Stimulated activated CD4-positive, alpha-beta T cell treated with anti-CD3 and anti-CD28 coated beads, TNF-alpha, amount 100 ng/mL, for 1 hour (primary cell): ENCODE measurements around the gene TBC1D1.

Experiments used
- DNase-seq, 3 donors: peaks; one replicate each; pipeline ENCODE4 v3.0.0-alpha.2; 2020; ENCODE audit warnings: low read depth in 3 of 3, low spot score in 1 of 3

The TBC1D1 gene

GRCh38 chr4:38161208-38162113 lies 270.6 kb downstream of the TBC1D1 start:
- DNase-seq = no peak

- no peak for DNase-seq
Measured at GRCh38 chr4:38162240-38162784, 271.4 kb downstream of the TBC1D1 start.

- DNase-seq = no peak
Measured at GRCh38 chr4:38163216-38164006, 272.5 kb downstream of the TBC1D1 start.

- no peak for DNase-seq
Measured at GRCh38 chr4:38164346-38164745, 273.5 kb downstream of the TBC1D1 start.

- no peak for DNase-seq
Measured at GRCh38 chr4:38166082-38166481, 275.2 kb downstream of the TBC1D1 start.

- DNase-seq = no peak
Measured at GRCh38 chr4:38166768-38167167, 275.9 kb downstream of the TBC1D1 start.

GRCh38 chr4:38167973-38168372 lies 277.1 kb downstream of the TBC1D1 start:
- no peak for DNase-seq

GRCh38 chr4:38169524-38169923 lies 278.6 kb downstream of the TBC1D1 start:
- no peak for DNase-seq

GRCh38 chr4:38170338-38171169 lies 279.7 kb downstream of the TBC1D1 start:
- no peak for DNase-seq

- DNase-seq = no peak
Measured at GRCh38 chr4:38172078-38172477, 281.2 kb downstream of the TBC1D1 start.

- DNase-seq = no peak
Measured at GRCh38 chr4:38173935-38174518, 283.1 kb downstream of the TBC1D1 start.

- no peak for DNase-seq
Measured at GRCh38 chr4:38174801-38175200, 283.9 kb downstream of the TBC1D1 start.

GRCh38 chr4:38176165-38176564 lies 285.3 kb downstream of the TBC1D1 start:
- no peak for DNase-seq

- peak; percentile 5 to 27 (median 14) for DNase-seq
Measured at GRCh38 chr4:38177035-38177546, 286.2 kb downstream of the TBC1D1 start.

GRCh38 chr4:38177641-38178391 lies 286.9 kb downstream of the TBC1D1 start:
- DNase-seq = peak in 1 of 3 donors; percentile 29

GRCh38 chr4:38178392-38178995 lies 287.6 kb downstream of the TBC1D1 start:
- DNase-seq = no peak

- peak; percentile 39 to 60 (median 59) for DNase-seq
Measured at GRCh38 chr4:38179690-38180377, 288.9 kb downstream of the TBC1D1 start.

- no peak for DNase-seq
Measured at GRCh38 chr4:38180456-38180855, 289.6 kb downstream of the TBC1D1 start.

- no peak for DNase-seq
Measured at GRCh38 chr4:38181286-38181685, 290.4 kb downstream of the TBC1D1 start.
